K562 (cell line): ENCODE results near the gene GTF3C6. TPM values are rescaled to one million over a fixed set of nuclear protein-coding genes. Genes with fewer than 3 reads are reported as not detected.

Experiments
- ATAC-seq: fragments of 200-7000 bp; cut with Tn5 transposase; 3 replicates; pipeline ENCODE4 v1.9.1; 2020; ENCODE audit warnings: moderate library complexity
- BruUV-seq: library from RNA; stranded (reverse); fragments of 400-500 nt; replicated peaks from 2 replicates; lab custom pipeline; 2021; lab: Mats Ljungman, UMichigan
- CTCF ChIA-PET: fragments of 300-600 bp; formaldehyde crosslinking; extraction: SDS; loops from one replicate; lab custom pipeline; 2021; ENCODE audit warnings: low intra/inter-chr PET ratio; lab: Yijun Ruan, JAX
- POLR2A ChIA-PET: fragments of 300-600, 350-650 bp; sonication (Branson Sonifier 250); formaldehyde crosslinking; extraction: SDS; loops from one replicate; lab custom pipeline; 2021; ENCODE audit warnings: antibody characterized with exemption, inconsistent platforms; lab: Yijun Ruan, JAX
- DNase-seq, 4 experiments: peaks; one replicate each; pipeline versions ENCODE4 v3.0.0 to v3.0.0-alpha.2; 2011 to 2018; ENCODE audit warnings: low spot score in 3 of 4, mixed read lengths in 3 of 4; ENCODE audit errors: extremely low read depth in 1 of 4
- FAIRE-seq: peaks from 2 replicates; lab custom pipeline; 2011; peaks lifted over from hg19 to GRCh38; lab: Jason Lieb, UNC
- H2AFZ ChIP-seq: 2 replicates; pipeline ENCODE4 v1.6.0; 2011; ENCODE audit warnings: low read depth, low read length, control low read depth, inconsistent platforms
- H3K27ac ChIP-seq: fragments of 200-600 bp; 3 replicates; pipeline ENCODE4 v1.8.0; 2011; ENCODE audit warnings: low read depth, mild to moderate bottlenecking, control low read depth, inconsistent platforms, low read length, moderate library complexity, mixed read lengths; ENCODE audit errors: extremely low read depth
- H3K27me3 ChIP-seq, 2 experiments: fragments of 300-600 bp in 1 of 2; 2 replicates in 1 of 2; 3 replicates in 1 of 2; pipeline versions ENCODE4 v1.6.0 to v1.8.0; 2011; ENCODE audit warnings: inconsistent platforms in 2 of 2, low read length in 2 of 2, mild to moderate bottlenecking in 1 of 2, mixed read lengths in 1 of 2, moderate library complexity in 1 of 2; ENCODE audit not compliant: control insufficient read depth in 2 of 2, insufficient read depth in 2 of 2
- H3K36me3 ChIP-seq: fragments of 300-600 bp; 3 replicates; pipeline ENCODE4 v1.8.0; 2011; ENCODE audit warnings: mild to moderate bottlenecking, low read length, inconsistent platforms; ENCODE audit not compliant: control insufficient read depth, insufficient read depth
- H3K4me1 ChIP-seq, 2 experiments: fragments of 200-600 bp in 1 of 2; replicated peaks in 1 of 2; 2 replicates in 1 of 2; 3 replicates in 1 of 2; pipeline versions ENCODE4 v1.5.1 to v1.8.0; 2011; ENCODE audit warnings: inconsistent platforms in 2 of 2, low read length in 2 of 2, mild to moderate bottlenecking in 1 of 2, mixed read lengths in 1 of 2, moderate library complexity in 1 of 2; ENCODE audit not compliant: control insufficient read depth in 2 of 2, insufficient read depth in 2 of 2
- H3K4me2 ChIP-seq: 2 replicates; pipeline ENCODE4 v1.6.1; 2011; ENCODE audit warnings: low read length, control low read depth, inconsistent platforms, mixed read lengths; ENCODE audit not compliant: insufficient read depth
- H3K4me3 ChIP-seq: fragments of 200-600 bp; sonication (generic), shearing (Covaris generic); 2 replicates; pipeline ENCODE4 v1.5.1; 2016; ENCODE audit warnings: control low read depth, inconsistent platforms
- H3K79me2 ChIP-seq: fragments of 200-600 bp; 3 replicates; pipeline ENCODE4 v1.8.0; 2011; ENCODE audit warnings: low read length, inconsistent platforms; ENCODE audit not compliant: control insufficient read depth, insufficient read depth
- H3K9ac ChIP-seq, 2 experiments: 2 replicates each; pipeline versions ENCODE4 v1.6.0 to v1.6.1; 2011; ENCODE audit warnings: low read depth in 2 of 2, low read length in 2 of 2, control low read depth in 1 of 2, inconsistent platforms in 1 of 2, mild to moderate bottlenecking in 1 of 2, mixed read lengths in 1 of 2; ENCODE audit not compliant: insufficient read depth in 1 of 2
- H3K9me1 ChIP-seq: one replicate; pipeline ENCODE4 v1.6.0; 2011; ENCODE audit warnings: inconsistent platforms, mild to moderate bottlenecking, low read length, moderate library complexity; ENCODE audit not compliant: control insufficient read depth, insufficient read depth
- H3K9me3 ChIP-seq: replicated peaks from 2 replicates; pipeline ENCODE4 v1.5.1; 2011; ENCODE audit warnings: low read depth, low read length, inconsistent platforms; ENCODE audit not compliant: control insufficient read depth, insufficient read depth
- H4K20me1 ChIP-seq: replicated peaks from 2 replicates; pipeline ENCODE4 v1.6.1; 2011; ENCODE audit warnings: low read length, inconsistent platforms, mixed read lengths; ENCODE audit not compliant: control insufficient read depth, insufficient read depth
- ATF2 ChIP-seq: sonication (generic); formaldehyde crosslinking; IDR thresholded peaks from 2 replicates; pipeline ENCODE4 v1.8.1; 2022; ENCODE audit warnings: missing genetic modification reagents
- ETS2 ChIP-seq: IDR thresholded peaks from 2 replicates; pipeline ENCODE4 v1.6.1; 2016; ENCODE audit warnings: borderline replicate concordance, missing genetic modification characterization, mild to moderate bottlenecking, moderate library complexity, missing compliant biosample characterization; ENCODE audit not compliant: poor library complexity, severe bottlenecking
- GABPB1 ChIP-seq: sonication (generic); formaldehyde crosslinking; IDR thresholded peaks from 2 replicates; pipeline ENCODE4 v1.8.0; 2022; ENCODE audit warnings: mild to moderate bottlenecking, missing genetic modification reagents
- GTF2F1 ChIP-seq: IDR thresholded peaks from 2 replicates; pipeline ENCODE4 v1.6.1; 2011; ENCODE audit warnings: low read depth, low read length, improper control_type of control experiment
- RHOXF2B ChIP-seq: fragments of 250-450 bp; sonication (Bioruptor Pico); conservative IDR thresholded peaks from 2 replicates; pipeline ENCODE4 v1.5.1; 2021
- ZNF174 ChIP-seq: fragments of 250-450 bp; sonication (Bioruptor Pico); IDR thresholded peaks from 2 replicates; pipeline ENCODE4 v1.4.0; 2020; ENCODE audit warnings: mild to moderate bottlenecking
- WGBS: fragments of 100-300 bp; shearing (Covaris generic); methylation state at CpG from one replicate; pipeline ENCODE4 v1.1.6; 2016; ENCODE audit warnings: low coverage, mixed read lengths; ENCODE audit not compliant: insufficient coverage; ENCODE audit errors: missing lambda C conversion rate; 5-methylcytosine and 5-hydroxymethylcytosine counted together
- in situ Hi-C: fragments of 300-500 bp; cut with MboI; formaldehyde crosslinking; loops from 4 replicates; pipeline ENCODE4 v1.15.0; 2018; ENCODE audit warnings: inconsistent platforms, mixed read lengths
- intact Hi-C: fragments of 100-400 bp; cut with micrococcal nuclease; formaldehyde crosslinking; loops from 2 replicates; pipeline ENCODE4 v1.14.2; 2022
- polyA plus RNA-seq, 8 experiments: library from polyadenylated mRNA; depleted of rRNA in 4 of 8; stranded (reverse) in 5 of 8; unstranded in 3 of 8; fragments of >200 nt; fragmentation: Nextera tagmentation in 2 of 8; fragmentation: Illumina TruSeq in 1 of 8; extraction: Ambion mirVana in 2 of 8; extraction: Trizol in 1 of 8; gene quantifications; 2 replicates each; pipeline versions ENCODE4 v1.2.1 to v1.2.3, GENCODE V29; 2011 to 2014; ENCODE audit warnings: inconsistent platforms in 1 of 8, missing spikeins in 1 of 8
- total RNA-seq, 7 experiments: library from RNA; depleted of rRNA in 6 of 7; stranded (reverse); fragments of >200 nt in 6 of 7; fragmentation: Illumina TruSeq in 2 of 7; extraction: Trizol in 2 of 7; gene quantifications; 2 replicates each; pipeline versions ENCODE4 v1.2.1 to v1.2.3, GENCODE V29; 2011 to 2021; ENCODE audit warnings: low replicate concordance in 1 of 7
- TF ChIP-seq, protein P1 (sequence below): fragments of 250-450 bp; sonication (Bioruptor Pico); IDR thresholded peaks from 2 replicates; pipeline ENCODE4 v1.6.1; 2021; ENCODE audit warnings: mild to moderate bottlenecking

Gene GTF3C6
- total and polyA plus RNA-seq, 9 of the 15 experiments (the other 6 are each of a cell fraction or from before 2014, with no cell fraction given), result 37.6 to 140 (median 111) TPM

- no TSS peak for BruUV-seq
These were observed 18.1 kb downstream of the GTF3C6 start for GRCh38 chr6:110976575-110976974.

More at GRCh38 chr6:110976575-110976974, 18.1 kb downstream of the GTF3C6 start:
- Histone ChIP-seq H3K4me1 (peaks cover 0 to 5% of the 10 kb centered on the region in 2 experiments; a peak in 2 of 5 replicates), H3K4me2 (no peak overlapping the region), H2AFZ (no peak overlapping the region), H3K27me3 (no peaks in the 10 kb centered on the region), H3K9me3 (peaks cover 4% of the 10 kb centered on the region; the same call in 1 of the 2 replicates), H3K4me3 (no peak overlapping the region), H3K9me1 (no peaks in the 10 kb centered on the region), H3K9ac (no peak overlapping the region; a peak in 1 of 4 replicates), H4K20me1 (no peaks in the 10 kb centered on the region), H3K27ac (no peak overlapping the region), H3K79me2 (peaks cover 16% of the 10 kb centered on the region), H3K36me3 (peaks cover 11% of the 10 kb centered on the region; the same call in 2 of the 3 replicates)
- in situ Hi-C loops (no loop called here), intact Hi-C loops (no loop called here)
- no peak for DNase-seq
- TF ChIP-seq, protein P1, sequence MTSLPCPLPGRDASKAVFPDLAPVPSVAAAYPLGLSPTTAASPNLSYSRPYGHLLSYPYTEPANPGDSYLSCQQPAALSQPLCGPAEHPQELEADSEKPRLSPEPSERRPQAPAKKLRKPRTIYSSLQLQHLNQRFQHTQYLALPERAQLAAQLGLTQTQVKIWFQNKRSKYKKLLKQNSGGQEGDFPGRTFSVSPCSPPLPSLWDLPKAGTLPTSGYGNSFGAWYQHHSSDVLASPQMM (CRISPR knock-in tag), result no peak
- TF ChIP-seq RHOXF2B (no peak), GABPB1 (no peak), ZNF174 (no peak), GTF2F1 (no peak), ETS2 (tag) (no peak), ATF2 (CRISPR knock-in tag) (no peak)
- POLR2A ChIA-PET, result interaction anchor here (1.0 kb wide), 1 partner anchor 98 kb away, joined by 3 read pairs; no protein-coding TSS in a partner anchor
- CTCF ChIA-PET, result no interaction called here
- 67% methylated on average over 1 of the region's 1 CpG for WGBS
- no peak for ATAC-seq
- FAIRE-seq, result no peak
